Ovary (tissue), 3 donors: ENCODE measurements around the gene SMAD1.

Source experiments
- CTCF ChIP-seq, 3 donors: fragments of 450-650 bp in 2 of 3; fragments of 200-600 bp in 1 of 3; IDR thresholded peaks; one replicate each; pipeline versions ENCODE4 v1.5.1 to v1.8.0; 2016 to 2022; ENCODE audit warnings: antibody characterized with exemption in 3 of 3, mild to moderate bottlenecking in 1 of 3
- EP300 ChIP-seq: sonication (generic); formaldehyde crosslinking; IDR thresholded peaks from one replicate; pipeline ENCODE4 v1.6.1; 2017; ENCODE audit warnings: antibody characterized with exemption
- POLR2A ChIP-seq: fragments of 450-650 bp; IDR thresholded peaks from one replicate; pipeline ENCODE4 v1.6.1; 2017; ENCODE audit warnings: antibody characterized with exemption, mild to moderate bottlenecking, moderate library complexity
- donor health status: DM: no; HTN: no; CAD: no.

GRCh38 chr4:145602129-145602760, 120.6 kb downstream of the SMAD1 start:
- TF ChIP-seq CTCF (IDR thresholded peaks at IDR 0.05) (no peak), POLR2A (no peak), EP300 (no peak)
